Esophagus squamous epithelium (tissue), 5 donors: ENCODE data around the gene STAT1. TPM values are rescaled to one million over a fixed set of nuclear protein-coding genes. Genes with fewer than 3 reads are reported as not detected.

ENCODE experiments used
- DNase-seq: peaks from one replicate; lab custom pipeline; 2025; lab: John Stamatoyannopoulos, UW
- H3K27ac ChIP-seq, 4 donors: fragments of 200-600 bp; sonication (generic); one replicate each; pipeline ENCODE4 v1.5.1; 2016 to 2019; ENCODE audit warnings: mild to moderate bottlenecking in 1 of 4
- H3K27me3 ChIP-seq, 4 donors: fragments of 200-600 bp; sonication (generic); 1 replicate in 3 of 4; 2 replicates in 1 of 4; pipeline versions ENCODE4 v1.5.1 to v1.6.0; 2017 to 2021; ENCODE audit warnings: antibody characterized with exemption in 1 of 4
- H3K36me3 ChIP-seq, 3 donors: fragments of 200-600 bp; sonication (generic); one replicate each; pipeline ENCODE4 v1.5.1; 2016 to 2019
- H3K4me1 ChIP-seq, 3 donors: fragments of 200-600 bp; sonication (generic); one replicate each; pipeline ENCODE4 v1.5.1; 2017 to 2019
- H3K4me3 ChIP-seq, 4 donors: fragments of 200-600 bp; sonication (generic); 1 replicate in 3 of 4; 2 replicates in 1 of 4; pipeline ENCODE4 v1.5.1; 2016 to 2019; ENCODE audit warnings: mild to moderate bottlenecking in 2 of 4, moderate library complexity in 1 of 4
- H3K9me3 ChIP-seq, 3 donors: fragments of 200-600 bp; sonication (generic); one replicate each; pipeline ENCODE4 v1.5.1; 2016 to 2019
- CTCF ChIP-seq, 6 experiments: fragments of 450-650 bp in 4 of 6; fragments of 200-600 bp in 2 of 6; sonication (generic) in 2 of 6; IDR thresholded peaks; one replicate each; pipeline ENCODE4 v1.5.1; 2016 to 2019; ENCODE audit warnings: antibody characterized with exemption in 6 of 6, mild to moderate bottlenecking in 4 of 6, moderate library complexity in 4 of 6
- POLR2A ChIP-seq, 4 donors: fragments of 450-650 bp; IDR thresholded peaks; one replicate each; pipeline ENCODE4 v1.6.1; 2017; ENCODE audit warnings: antibody characterized with exemption in 4 of 4, mild to moderate bottlenecking in 4 of 4, moderate library complexity in 3 of 4
- WGBS, 2 donors: methylation state at CpG; one replicate each; pipeline ENCODE4 v1.1.5; 2018; 5-methylcytosine and 5-hydroxymethylcytosine counted together
- intact Hi-C: fragments of 100-400 bp; cut with DNase I; formaldehyde crosslinking; loops from one replicate; pipeline ENCODE4 v1.15.0; 2022
- total RNA-seq, 4 donors: library from RNA; depleted of rRNA; stranded (reverse); fragments of >200 nt; gene quantifications; one replicate each; pipeline ENCODE4 v1.1.0, GENCODE V29; 2016
- donor health status: DM: yes; HTN: yes; CAD: no.

The STAT1 gene
- total RNA-seq, 4 donors from 2014 or later = 23.6 to 58.9 (median 36.1) TPM

DNA sequence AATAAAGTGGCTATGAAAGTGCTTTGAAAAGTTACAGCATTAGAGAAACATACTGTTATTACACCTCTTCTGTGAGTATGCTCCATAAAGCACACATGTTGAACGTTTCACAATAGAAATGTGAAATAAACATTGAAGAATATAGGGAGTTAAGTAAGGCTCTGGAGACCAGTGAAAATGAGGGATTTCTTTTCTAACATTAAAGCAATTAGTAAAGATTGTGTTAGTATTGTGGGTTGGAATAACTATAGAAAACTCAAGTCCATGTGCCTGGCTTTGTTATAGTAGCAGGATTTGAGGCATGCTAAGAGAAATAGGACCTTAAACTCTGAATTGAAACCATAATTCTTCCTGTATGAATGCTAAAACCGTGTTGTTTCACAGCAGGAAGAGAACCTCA, 70.3 kb downstream of the STAT1 start:
- intact Hi-C loops = no loop called here
- TF ChIP-seq CTCF (IDR thresholded peaks at IDR 0.05) (no peak), POLR2A (IDR thresholded peaks at IDR 0.05) (no peak)
- H3K27ac ChIP-seq = no peak overlapping the region
- peaks cover 0 to 24% (median 18%) of the 10 kb centered on the region in 3 donors for H3K4me1 ChIP-seq
- WGBS, 2 donors = 58 to 74% methylated on average over 2 of the region's 2 CpGs
- H3K9me3 ChIP-seq = no peaks in the 10 kb centered on the region
- no peaks in the 10 kb centered on the region for H3K27me3 ChIP-seq
- DNase-seq = no peak
- no peaks in the 10 kb centered on the region for H3K36me3 ChIP-seq
- no peak overlapping the region for H3K4me3 ChIP-seq

DNA sequence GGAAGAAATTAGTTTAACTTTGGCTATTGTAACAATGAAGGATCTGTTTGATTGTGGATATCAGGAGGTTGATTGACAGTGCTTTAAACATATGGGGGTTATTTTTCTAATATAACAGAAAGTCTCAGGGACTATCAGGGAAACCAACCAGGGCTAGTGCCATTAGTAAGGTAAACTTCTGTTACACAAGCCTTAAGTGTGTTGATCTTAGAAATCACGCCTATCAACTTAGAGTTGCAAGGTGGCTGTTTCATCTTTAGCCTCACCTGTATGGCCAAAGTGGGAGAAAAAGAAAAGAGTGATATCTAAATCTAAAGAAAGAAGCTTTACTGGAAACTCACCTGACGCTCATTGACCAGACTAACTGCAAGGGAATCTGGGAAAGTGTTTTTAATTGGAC, 71.3 kb downstream of the STAT1 start:
- WGBS, 2 donors = 94 to 97% methylated on average over 2 of the region's 2 CpGs

GRCh38 chr2:190941571-190941970, 72.4 kb downstream of the STAT1 start:
- TF ChIP-seq CTCF (IDR thresholded peaks at IDR 0.05) = no peak
- intact Hi-C loops = no loop called here
- WGBS, 2 donors = 94 to 98% methylated on average over 2 of the region's 2 CpGs
- Histone ChIP-seq H3K4me3 (no peak overlapping the region), H3K36me3 (no peaks in the 10 kb centered on the region), H3K27me3 (no peaks in the 10 kb centered on the region), H3K27ac (no peak overlapping the region), H3K9me3 (no peaks in the 10 kb centered on the region), H3K4me1 (peaks cover 0 to 5% (median 0%) of the 10 kb centered on the region in 3 donors)
- DNase-seq = no peak

More for the DNA sequence above, 71.3 kb downstream of the STAT1 start:
- no peaks in the 10 kb centered on the region for H3K36me3 ChIP-seq
- H3K4me3 ChIP-seq = no peak overlapping the region
- TF ChIP-seq POLR2A (IDR thresholded peaks at IDR 0.05) (no peak), CTCF (IDR thresholded peaks at IDR 0.05) (no peak)
- H3K27me3 ChIP-seq = no peaks in the 10 kb centered on the region
- intact Hi-C loops = no loop called here
- no peak overlapping the region for H3K27ac ChIP-seq
- DNase-seq = no peak
- H3K4me1 ChIP-seq = peaks cover 0 to 14% (median 8%) of the 10 kb centered on the region in 3 donors
- H3K9me3 ChIP-seq = no peaks in the 10 kb centered on the region

- TF ChIP-seq CTCF (IDR thresholded peaks at IDR 0.05) (no peak), POLR2A (IDR thresholded peaks at IDR 0.05) (no peak)
- intact Hi-C loops = no loop called here
- Histone ChIP-seq H3K9me3 (no peaks in the 10 kb centered on the region), H3K27ac (no peak overlapping the region), H3K27me3 (no peaks in the 10 kb centered on the region), H3K4me3 (no peak overlapping the region), H3K4me1 (peaks cover 0 to 5% (median 0%) of the 10 kb centered on the region in 3 donors), H3K36me3 (no peaks in the 10 kb centered on the region)
- no peak for DNase-seq
- 80 to 82% methylated on average over 1 of the region's 1 CpG for WGBS, 2 donors
Observed at GRCh38 chr2:190940454-190940853, 73.5 kb downstream of the STAT1 start.

- Histone ChIP-seq H3K27me3 (no peaks in the 10 kb centered on the region), H3K4me1 (peaks cover 0 to 5% (median 0%) of the 10 kb centered on the region in 3 donors), H3K36me3 (peaks cover 0 to 6% (median 0%) of the 10 kb centered on the region in 3 donors), H3K4me3 (no peak overlapping the region), H3K9me3 (no peaks in the 10 kb centered on the region), H3K27ac (no peak overlapping the region)
- intact Hi-C loops = no loop called here
- no peak for DNase-seq
- WGBS, 2 donors = 31 to 32% methylated on average over 1 of the region's 1 CpG
- no peak for TF ChIP-seq CTCF (IDR thresholded peaks at IDR 0.05)
- TF ChIP-seq POLR2A (IDR thresholded peaks at IDR 0.05) = no peak
Observed at GRCh38 chr2:190938771-190939335, 75.1 kb downstream of the STAT1 start.
